Stimulated activated CD8-positive, alpha-beta memory T cell treated with anti-CD3 and anti-CD28 coated beads, Interleukin-4, amount 100 ng/mL, for 48 hours (primary cell): ENCODE measurements around the gene PRODH.
"Not testable (repeated sequence)": the region's sequence is repeated elsewhere in the genome, so short reads cannot be mapped to it uniquely, and the experiment has no call there.

Source experiments
- DNase-seq: peaks from one replicate; pipeline ENCODE4 v3.0.0-alpha.2; 2020

The PRODH gene

GRCh38 chr22:18896037-18896657 is 39.9 kb downstream of the PRODH start:
- DNase-seq = peak; percentile 28

GRCh38 chr22:18893775-18894174 is 42.3 kb downstream of the PRODH start:
- DNase-seq = not testable (repeated sequence)

GRCh38 chr22:18890510-18891192 is 45.4 kb downstream of the PRODH start:
- DNase-seq = not testable (repeated sequence)

- DNase-seq = no peak
Observed at GRCh38 chr22:18888115-18888514, 48.0 kb downstream of the PRODH start.

- not testable (repeated sequence) for DNase-seq
Observed at GRCh38 chr22:18884465-18884864, 51.6 kb downstream of the PRODH start.

- DNase-seq = peak; percentile 65
Observed at GRCh38 chr22:18881260-18881659, 54.8 kb downstream of the PRODH start.
